Measurements from ENCODE around the gene ASB2.

ASB2 gene

DNA sequence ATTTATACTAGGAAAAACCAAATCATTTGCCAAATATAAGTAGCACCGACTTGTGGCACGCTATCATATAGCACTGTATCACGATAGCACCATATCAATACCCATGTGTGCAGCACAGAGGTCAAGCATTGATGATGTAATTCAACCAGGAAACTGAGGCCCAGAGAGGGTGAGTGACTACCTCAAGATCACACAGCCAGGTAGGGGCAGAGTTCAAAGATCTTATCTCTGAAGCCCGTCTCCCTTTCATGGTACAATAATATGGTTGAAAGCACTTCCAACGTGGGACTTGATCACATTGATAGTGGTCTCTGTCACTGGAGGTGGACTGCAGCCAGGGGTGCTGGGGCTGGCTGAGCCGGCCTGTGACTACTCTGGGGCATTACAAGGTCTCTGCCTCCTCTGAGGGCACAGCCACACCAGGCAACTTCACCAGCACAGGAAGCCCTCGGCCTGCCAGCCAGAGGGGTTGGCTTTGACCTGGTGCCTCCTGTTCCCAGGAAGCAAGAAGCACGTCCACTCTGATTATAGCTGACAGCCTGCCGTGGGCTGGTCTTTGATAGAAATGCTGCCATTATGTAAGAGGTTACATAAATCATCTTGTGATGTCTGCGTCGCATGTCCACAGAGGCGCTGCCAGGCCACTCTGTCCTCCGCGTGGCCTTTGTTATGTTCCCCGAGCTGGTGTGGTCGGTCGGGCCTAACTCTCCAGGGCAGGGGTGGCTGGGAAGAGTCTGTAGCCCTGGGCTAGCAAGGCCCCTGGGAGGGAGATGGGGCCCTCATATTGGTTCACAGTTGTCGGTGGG, 55.2 kb downstream of the ASB2 start:
- no peaks in the 10 kb centered on the region for H3K4me1 ChIP-seq (ENCODE audit: insufficient read depth, low read length)
- no peaks in the 10 kb centered on the region for H3K36me3 ChIP-seq (ENCODE audit: insufficient read depth, low read length)
- no peak overlapping the region for H3K9ac ChIP-seq (ENCODE audit: low read depth, low read length)
- H3K9me3 ChIP-seq (ENCODE audit: control insufficient read depth, insufficient read depth, low read length), result no peaks in the 10 kb centered on the region

DNA sequence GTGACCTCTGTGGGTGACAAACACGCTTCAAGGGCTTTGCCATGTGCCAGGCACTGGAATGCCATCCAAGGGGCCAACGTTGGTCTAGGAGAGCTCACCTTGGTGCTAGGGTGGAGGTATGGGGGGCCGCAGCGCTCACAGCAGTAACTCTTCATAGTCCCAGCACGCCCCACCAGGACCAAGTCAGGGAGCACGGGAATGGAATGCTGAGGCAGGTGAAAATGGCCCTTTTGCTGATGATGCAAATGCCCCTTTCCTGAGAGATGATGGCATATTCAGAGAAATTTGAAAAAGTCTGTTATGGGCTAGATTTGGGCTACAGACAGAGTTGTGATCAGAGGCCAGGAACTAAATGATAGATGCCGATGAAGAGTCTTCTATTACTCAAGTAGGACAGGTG, 59.2 kb downstream of the ASB2 start:
- Histone ChIP-seq H3K9ac (ENCODE audit: low read depth, low read length) (no peak overlapping the region), H3K9me3 (ENCODE audit: control insufficient read depth, insufficient read depth, low read length) (no peaks in the 10 kb centered on the region), H3K36me3 (ENCODE audit: insufficient read depth, low read length) (no peaks in the 10 kb centered on the region), H3K4me1 (ENCODE audit: insufficient read depth, low read length) (no peaks in the 10 kb centered on the region)

DNA sequence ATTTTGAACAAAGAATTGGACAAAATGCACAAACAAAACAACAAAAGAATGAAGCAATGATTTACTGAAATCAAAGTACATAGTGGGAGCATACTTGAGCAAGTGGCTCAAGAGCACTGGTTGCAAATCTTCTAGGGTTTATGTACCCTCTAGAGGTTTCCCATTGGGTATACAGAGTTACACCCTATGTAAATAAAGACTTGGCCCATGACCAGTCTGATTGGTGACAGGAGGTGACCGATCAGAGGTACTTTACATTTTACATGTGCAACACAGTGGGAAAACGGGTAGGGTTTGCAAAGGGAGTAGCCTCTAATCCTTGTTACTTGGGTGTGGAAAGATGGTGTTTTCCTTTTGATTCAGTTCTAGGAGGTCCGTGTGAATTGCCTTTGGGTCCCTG, 59.9 kb downstream of the ASB2 start:
- no peaks in the 10 kb centered on the region for H3K9me3 ChIP-seq (ENCODE audit: control insufficient read depth, insufficient read depth, low read length)
- H3K4me1 ChIP-seq (ENCODE audit: insufficient read depth, low read length), result no peaks in the 10 kb centered on the region
- H3K9ac ChIP-seq (ENCODE audit: low read depth, low read length), result no peak overlapping the region
- no peaks in the 10 kb centered on the region for H3K36me3 ChIP-seq (ENCODE audit: insufficient read depth, low read length)

DNA sequence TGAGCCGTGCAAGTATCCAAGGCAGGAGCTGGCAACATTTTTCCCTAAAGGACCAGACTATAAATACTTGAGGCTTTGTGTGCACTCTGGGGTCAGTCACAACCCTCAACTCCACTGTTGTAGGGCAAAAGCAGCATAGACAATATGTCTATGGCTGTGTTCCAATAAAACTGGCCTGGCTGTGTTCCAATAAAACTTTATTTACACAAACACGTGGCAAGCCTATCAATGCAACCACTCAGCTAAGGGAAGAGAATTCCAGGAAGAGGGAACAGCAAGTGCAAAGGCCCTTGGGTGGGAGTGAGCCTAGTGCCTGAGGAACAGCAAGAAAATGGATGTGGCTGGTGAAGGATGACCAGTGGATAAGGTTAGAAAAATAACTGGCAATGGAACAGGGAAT, 60.6 kb downstream of the ASB2 start:
- Histone ChIP-seq H3K9ac (ENCODE audit: low read depth, low read length) (no peak overlapping the region), H3K4me1 (ENCODE audit: insufficient read depth, low read length) (no peaks in the 10 kb centered on the region), H3K36me3 (ENCODE audit: insufficient read depth, low read length) (no peaks in the 10 kb centered on the region), H3K9me3 (ENCODE audit: control insufficient read depth, insufficient read depth, low read length) (no peaks in the 10 kb centered on the region)

DNA sequence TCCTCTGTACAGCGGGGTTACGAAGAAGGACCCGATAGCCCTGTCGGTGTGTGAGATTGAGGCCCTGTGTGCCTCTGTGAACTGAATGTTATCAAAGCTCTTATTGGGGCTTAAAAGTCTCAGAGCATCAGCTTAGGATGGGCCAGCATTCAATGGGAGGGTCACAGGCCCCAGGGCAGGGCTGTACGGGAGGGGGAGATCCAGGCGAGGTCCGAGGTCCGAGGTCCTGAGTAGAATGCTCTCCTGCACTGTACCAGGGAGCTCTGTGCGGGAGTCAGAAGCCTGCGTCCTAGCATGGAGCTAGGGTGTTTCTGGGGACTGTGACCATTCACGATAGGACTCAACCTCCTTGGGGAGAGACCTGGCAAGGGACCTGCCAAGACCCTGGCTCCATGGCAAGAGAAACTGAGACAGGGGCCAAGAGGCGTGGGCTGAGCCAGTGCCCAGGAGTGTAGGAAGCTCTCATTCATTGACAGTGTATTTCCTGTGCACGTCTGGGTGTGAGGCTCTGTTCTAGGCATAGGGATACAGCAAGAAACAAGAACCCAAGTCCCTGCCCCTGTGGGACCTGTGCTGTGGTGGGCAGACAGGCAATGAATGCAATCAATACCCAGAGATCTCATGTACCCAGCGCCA, 61.2 kb downstream of the ASB2 start:
- H3K9me3 ChIP-seq (ENCODE audit: control insufficient read depth, insufficient read depth, low read length), result no peaks in the 10 kb centered on the region
- H3K36me3 ChIP-seq (ENCODE audit: insufficient read depth, low read length), result no peaks in the 10 kb centered on the region
- H3K4me1 ChIP-seq (ENCODE audit: insufficient read depth, low read length), result no peaks in the 10 kb centered on the region
- H3K9ac ChIP-seq (ENCODE audit: low read depth, low read length), result no peak overlapping the region

DNA sequence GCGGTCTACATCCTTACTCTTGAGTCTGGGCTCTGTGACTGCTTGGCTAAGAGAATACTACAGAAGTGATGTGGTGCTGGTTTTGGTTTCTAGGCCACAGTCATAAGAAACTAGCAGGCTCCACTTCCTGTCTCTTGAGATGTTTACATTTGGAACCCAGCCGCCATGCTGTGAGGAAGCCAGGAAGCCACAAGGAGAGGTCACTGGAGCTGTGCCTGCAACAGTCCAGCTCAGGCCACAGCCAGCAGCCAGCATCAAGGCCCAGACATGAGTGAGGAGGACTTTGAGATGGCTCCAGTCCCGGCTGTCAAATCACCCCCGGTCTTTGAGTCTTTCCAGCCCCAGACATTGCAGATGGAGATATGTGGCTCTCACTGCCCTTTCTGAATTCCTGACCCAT, 62.1 kb downstream of the ASB2 start:
- H3K36me3 ChIP-seq (ENCODE audit: insufficient read depth, low read length), result no peaks in the 10 kb centered on the region
- no peak overlapping the region for H3K9ac ChIP-seq (ENCODE audit: low read depth, low read length)
- H3K4me1 ChIP-seq (ENCODE audit: insufficient read depth, low read length), result no peaks in the 10 kb centered on the region
- H3K9me3 ChIP-seq (ENCODE audit: control insufficient read depth, insufficient read depth, low read length), result no peaks in the 10 kb centered on the region

DNA sequence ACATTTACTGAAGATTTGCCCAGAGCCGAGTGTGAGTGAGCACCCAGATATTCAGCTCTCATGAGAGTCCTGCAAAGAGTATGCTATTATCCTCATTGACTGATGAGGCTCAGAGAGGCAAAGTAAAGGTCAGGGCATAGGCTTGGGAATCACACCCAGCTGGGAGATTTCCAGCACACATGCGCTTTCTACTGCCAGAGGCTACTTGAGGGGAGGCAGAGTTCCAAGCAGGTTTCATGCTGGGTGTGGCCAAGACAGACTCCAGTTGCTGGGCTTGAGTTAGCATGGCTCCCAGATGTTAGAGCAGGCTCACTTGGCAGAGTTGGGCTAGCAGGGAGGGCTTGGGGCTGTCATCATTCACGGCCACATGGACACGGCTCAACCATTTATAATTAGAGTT, 63.6 kb downstream of the ASB2 start:
- H3K4me1 ChIP-seq (ENCODE audit: insufficient read depth, low read length), result no peaks in the 10 kb centered on the region
- no peaks in the 10 kb centered on the region for H3K9me3 ChIP-seq (ENCODE audit: control insufficient read depth, insufficient read depth, low read length)
- H3K9ac ChIP-seq (ENCODE audit: low read depth, low read length), result no peak overlapping the region
- H3K36me3 ChIP-seq (ENCODE audit: insufficient read depth, low read length), result no peaks in the 10 kb centered on the region

DNA sequence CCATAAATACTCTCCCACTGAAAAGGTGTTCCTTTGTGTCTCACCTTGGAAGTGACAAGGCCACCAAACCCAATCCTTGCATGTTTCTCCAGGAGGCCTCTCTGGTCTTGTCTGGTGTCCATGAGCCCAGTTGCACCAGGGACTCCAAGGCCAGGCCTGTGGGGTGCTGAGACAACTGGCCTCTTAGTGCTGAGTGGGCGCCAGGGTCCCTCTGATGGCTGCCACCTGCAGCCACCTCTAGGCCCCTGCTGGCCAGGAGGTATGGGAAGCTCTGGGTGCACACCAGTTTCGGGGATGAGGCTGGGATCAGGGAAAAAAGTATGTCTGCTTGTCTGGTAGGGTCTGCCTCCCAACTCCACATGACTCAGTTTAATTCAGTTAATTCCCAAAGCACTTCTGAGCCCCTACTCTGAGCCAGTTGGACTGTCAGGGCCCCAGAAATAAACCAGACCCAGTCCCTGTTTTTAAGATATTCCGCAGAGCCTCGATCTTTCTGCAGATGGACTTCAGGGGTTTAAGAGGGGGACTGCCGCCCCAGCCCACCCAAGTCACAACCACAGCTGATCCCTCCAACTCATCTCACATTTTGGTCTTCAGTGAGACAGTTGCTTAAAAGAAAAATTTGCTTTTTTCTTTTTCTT, 64.3 kb downstream of the ASB2 start:
- Histone ChIP-seq H3K4me1 (ENCODE audit: insufficient read depth, low read length) (no peaks in the 10 kb centered on the region), H3K36me3 (ENCODE audit: insufficient read depth, low read length) (no peaks in the 10 kb centered on the region), H3K9ac (ENCODE audit: low read depth, low read length) (no peak overlapping the region), H3K9me3 (ENCODE audit: control insufficient read depth, insufficient read depth, low read length) (no peaks in the 10 kb centered on the region)

DNA sequence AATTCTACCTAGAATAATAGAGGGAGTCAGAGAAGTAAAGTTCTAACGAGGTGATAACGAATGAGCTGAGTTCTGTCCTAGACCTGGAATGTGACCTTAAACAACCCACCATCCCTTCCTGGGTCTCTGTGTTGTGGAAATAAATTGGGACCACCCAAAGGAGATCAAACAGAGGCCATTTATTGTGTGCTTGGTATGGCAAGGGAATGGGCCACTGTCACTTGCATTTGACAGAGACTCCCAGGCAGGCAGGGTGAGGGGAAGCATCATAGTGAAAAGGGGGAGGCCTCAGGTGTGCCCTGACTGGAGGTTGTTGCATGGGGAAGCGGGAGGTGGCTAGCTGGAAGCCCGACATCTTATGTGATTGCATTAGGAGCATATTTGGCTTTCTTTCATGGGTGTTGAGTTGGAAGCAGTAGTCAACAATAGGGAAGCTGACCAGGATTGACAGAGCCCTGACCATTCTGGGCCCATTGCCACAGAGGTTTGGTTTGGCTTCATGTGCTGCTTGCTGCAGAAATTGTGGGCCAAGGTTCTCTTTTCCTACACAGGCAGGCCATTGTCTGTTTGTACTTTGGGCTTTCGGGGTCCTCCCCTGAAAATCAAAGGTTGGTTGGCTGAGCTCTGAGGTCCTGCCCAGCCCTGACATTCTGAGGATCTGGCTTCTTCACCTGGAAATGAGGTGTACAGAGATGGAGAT, 66.8 kb downstream of the ASB2 start:
- Histone ChIP-seq H3K9ac (ENCODE audit: low read depth, low read length) (no peak overlapping the region), H3K36me3 (ENCODE audit: insufficient read depth, low read length) (no peaks in the 10 kb centered on the region), H3K9me3 (ENCODE audit: control insufficient read depth, insufficient read depth, low read length) (peaks cover 2% of the 10 kb centered on the region; the same call in 1 of the 2 replicates), H3K4me1 (ENCODE audit: insufficient read depth, low read length) (peaks cover 9% of the 10 kb centered on the region; the same call in 1 of the 2 replicates)

DNA sequence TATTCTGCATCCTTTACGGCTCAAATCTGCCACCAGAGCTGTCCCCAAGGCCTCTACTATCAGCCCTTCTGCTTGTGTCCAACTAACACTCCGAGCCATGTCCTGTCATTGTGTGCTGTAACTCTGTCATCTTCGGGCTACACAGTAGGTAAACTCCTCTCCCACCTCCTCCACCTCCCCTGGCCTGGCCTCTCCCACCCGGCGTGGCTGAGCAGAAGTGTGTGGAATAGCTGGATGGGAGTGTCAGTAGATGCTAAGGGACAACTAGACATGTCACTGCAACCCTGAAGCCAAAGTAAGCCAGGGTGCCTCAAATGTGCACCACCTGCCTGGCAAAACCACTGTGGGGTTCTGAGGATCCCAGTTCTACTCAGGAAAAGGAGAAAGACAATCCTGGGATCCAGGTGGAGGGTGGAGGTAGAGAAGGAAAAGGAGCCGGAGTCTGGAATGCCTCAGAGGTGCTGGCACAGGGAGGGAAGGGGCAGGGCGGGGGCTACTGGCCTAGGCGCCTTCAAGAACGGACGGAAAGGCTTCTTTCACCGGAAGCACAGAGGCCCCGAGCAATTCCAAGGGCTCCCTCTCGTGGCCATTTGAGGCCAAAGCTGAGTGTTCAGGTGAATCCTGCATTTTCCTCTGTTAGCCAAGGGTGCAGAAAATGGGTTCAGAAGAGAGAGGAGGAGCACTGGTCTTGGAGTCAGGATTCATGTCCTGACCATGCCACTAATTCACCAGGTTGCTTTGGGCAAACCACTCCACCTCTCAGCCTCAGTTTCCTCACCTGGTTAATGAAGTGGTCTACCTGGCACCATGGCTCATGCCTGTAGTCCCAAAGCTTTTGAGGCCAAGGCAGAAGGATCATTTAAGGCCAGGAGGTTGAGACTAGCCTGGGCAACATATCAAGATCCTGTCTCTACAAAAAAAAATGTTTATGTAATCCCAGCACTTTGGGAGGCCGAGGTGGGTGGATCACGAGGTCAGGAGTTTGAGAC, 69.7 kb downstream of the ASB2 start:
- no peaks in the 10 kb centered on the region for H3K36me3 ChIP-seq (ENCODE audit: insufficient read depth, low read length)
- peaks cover 9% of the 10 kb centered on the region; the same call in 1 of the 2 replicates for H3K4me1 ChIP-seq (ENCODE audit: insufficient read depth, low read length)
- peaks cover 2% of the 10 kb centered on the region; the same call in 1 of the 2 replicates for H3K9me3 ChIP-seq (ENCODE audit: control insufficient read depth, insufficient read depth, low read length)
- no peak overlapping the region for H3K9ac ChIP-seq (ENCODE audit: low read depth, low read length)

DNA sequence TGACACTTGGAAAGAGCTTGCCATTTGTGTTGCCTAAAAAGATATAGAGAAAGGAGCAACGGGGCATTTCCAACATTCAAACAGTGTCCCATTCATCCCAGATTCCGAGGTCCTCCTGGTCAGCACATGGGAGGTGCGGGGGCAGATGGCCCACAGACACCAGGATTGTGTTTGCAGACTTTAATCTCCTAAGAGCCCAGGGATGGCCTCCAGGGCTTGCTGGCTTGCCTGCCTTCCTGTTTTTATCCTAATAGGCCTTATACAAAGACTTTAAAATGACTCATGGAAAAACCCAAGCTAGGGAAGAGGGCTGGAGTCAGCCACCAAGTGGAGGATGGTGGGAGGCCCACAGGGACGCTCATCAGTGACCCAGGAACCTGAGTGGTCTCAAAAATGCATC, 70.7 kb downstream of the ASB2 start:
- H3K4me1 ChIP-seq (ENCODE audit: insufficient read depth, low read length), result peaks cover 9% of the 10 kb centered on the region; the same call in 1 of the 2 replicates
- H3K9ac ChIP-seq (ENCODE audit: low read depth, low read length), result no peak overlapping the region
- peaks cover 2% of the 10 kb centered on the region; the same call in 1 of the 2 replicates for H3K9me3 ChIP-seq (ENCODE audit: control insufficient read depth, insufficient read depth, low read length)
- no peaks in the 10 kb centered on the region for H3K36me3 ChIP-seq (ENCODE audit: insufficient read depth, low read length)

DNA sequence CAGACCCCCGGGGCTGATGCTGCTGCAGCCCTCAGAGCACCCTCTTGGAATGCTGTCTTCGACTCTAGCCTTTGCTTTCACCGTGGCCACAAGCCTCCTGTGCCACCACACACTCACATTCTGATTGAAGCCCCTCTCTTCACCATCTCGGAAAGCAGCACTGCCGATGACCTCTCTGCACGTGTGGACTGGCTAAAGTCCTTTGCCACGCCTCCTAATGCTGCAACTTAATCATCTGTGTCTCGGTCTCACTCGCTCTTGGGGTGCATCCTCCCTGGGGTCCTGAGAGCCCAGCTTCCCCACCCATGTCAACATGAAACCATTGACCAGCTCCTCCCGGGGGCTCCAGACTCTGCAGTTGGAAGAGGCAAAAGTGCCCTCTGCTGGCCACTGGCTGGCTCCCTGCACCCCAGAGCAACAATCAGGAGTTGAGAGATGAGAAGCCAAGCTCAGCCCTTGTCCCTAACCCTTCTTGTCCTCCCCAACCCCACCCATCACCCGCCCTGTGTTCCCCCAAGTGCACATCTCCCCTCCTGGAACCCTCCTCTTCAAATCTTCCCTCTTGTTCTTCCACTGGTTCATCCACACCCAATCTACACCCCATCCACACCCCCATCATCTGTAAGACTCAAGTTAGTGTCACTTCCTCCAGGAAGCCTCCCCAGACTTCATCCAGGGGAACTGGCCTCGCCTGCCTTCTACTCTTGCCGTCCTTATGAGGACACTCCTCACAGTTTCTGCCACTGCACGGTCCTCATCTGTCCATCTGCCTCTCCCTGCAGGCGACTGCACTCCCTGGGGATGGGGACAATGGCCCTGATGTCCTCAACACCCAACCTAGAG, 72.8 kb downstream of the ASB2 start:
- H3K9me3 ChIP-seq (ENCODE audit: control insufficient read depth, insufficient read depth, low read length), result peaks cover 2% of the 10 kb centered on the region; the same call in 1 of the 2 replicates
- H3K4me1 ChIP-seq (ENCODE audit: insufficient read depth, low read length), result peaks cover 9% of the 10 kb centered on the region; the same call in 1 of the 2 replicates
- no peaks in the 10 kb centered on the region for H3K36me3 ChIP-seq (ENCODE audit: insufficient read depth, low read length)
- no peak overlapping the region for H3K9ac ChIP-seq (ENCODE audit: low read depth, low read length)

Measured in ES-I3 (cell line).